Esophagus squamous epithelium (tissue), 5 donors: ENCODE data around the gene FOXL3. TPM values are rescaled to one million over a fixed set of nuclear protein-coding genes. Genes with fewer than 3 reads are reported as not detected.

Source experiments
- DNase-seq: peaks from one replicate; lab custom pipeline; 2025; lab: John Stamatoyannopoulos, UW
- H3K27ac ChIP-seq, 4 donors: fragments of 200-600 bp; sonication (generic); one replicate each; pipeline ENCODE4 v1.5.1; 2016 to 2019; ENCODE audit warnings: mild to moderate bottlenecking in 1 of 4
- H3K27me3 ChIP-seq, 4 donors: fragments of 200-600 bp; sonication (generic); 1 replicate in 3 of 4; 2 replicates in 1 of 4; pipeline versions ENCODE4 v1.5.1 to v1.6.0; 2017 to 2021; ENCODE audit warnings: antibody characterized with exemption in 1 of 4
- H3K36me3 ChIP-seq, 3 donors: fragments of 200-600 bp; sonication (generic); one replicate each; pipeline ENCODE4 v1.5.1; 2016 to 2019
- H3K4me1 ChIP-seq, 3 donors: fragments of 200-600 bp; sonication (generic); one replicate each; pipeline ENCODE4 v1.5.1; 2017 to 2019
- H3K4me3 ChIP-seq, 4 donors: fragments of 200-600 bp; sonication (generic); 1 replicate in 3 of 4; 2 replicates in 1 of 4; pipeline ENCODE4 v1.5.1; 2016 to 2019; ENCODE audit warnings: mild to moderate bottlenecking in 2 of 4, moderate library complexity in 1 of 4
- H3K9me3 ChIP-seq, 3 donors: fragments of 200-600 bp; sonication (generic); one replicate each; pipeline ENCODE4 v1.5.1; 2016 to 2019
- CTCF ChIP-seq, 6 experiments: fragments of 450-650 bp in 4 of 6; fragments of 200-600 bp in 2 of 6; sonication (generic) in 2 of 6; IDR thresholded peaks; one replicate each; pipeline ENCODE4 v1.5.1; 2016 to 2019; ENCODE audit warnings: antibody characterized with exemption in 6 of 6, mild to moderate bottlenecking in 4 of 6, moderate library complexity in 4 of 6
- POLR2A ChIP-seq, 4 donors: fragments of 450-650 bp; IDR thresholded peaks; one replicate each; pipeline ENCODE4 v1.6.1; 2017; ENCODE audit warnings: antibody characterized with exemption in 4 of 4, mild to moderate bottlenecking in 4 of 4, moderate library complexity in 3 of 4
- WGBS, 2 donors: methylation state at CpG; one replicate each; pipeline ENCODE4 v1.1.5; 2018; 5-methylcytosine and 5-hydroxymethylcytosine counted together
- intact Hi-C: fragments of 100-400 bp; cut with DNase I; formaldehyde crosslinking; loops from one replicate; pipeline ENCODE4 v1.15.0; 2022
- total RNA-seq, 4 donors: library from RNA; depleted of rRNA; stranded (reverse); fragments of >200 nt; gene quantifications; one replicate each; pipeline ENCODE4 v1.1.0, GENCODE V29; 2016
- donor health status: DM: yes; HTN: yes; CAD: no.

Gene FOXL3
- total RNA-seq, 4 donors from 2014 or later: not detected

GRCh38 chr7:264541-265191 is 25.3 kb upstream of the FOXL3 start:
- WGBS, 2 donors: 38 to 42% methylated on average over 21 to 25 of the region's 27 CpGs
- Histone ChIP-seq H3K4me1 (peaks cover 0 to 15% (median 0%) of the 10 kb centered on the region in 3 donors), H3K4me3 (peak overlapping the region in 2 of 4 donors; percentile 7 to 16), H3K27me3 (peaks cover 0 to 21% (median 0%) of the 10 kb centered on the region in 4 donors), H3K9me3 (peaks cover 0 to 23% (median 13%) of the 10 kb centered on the region in 3 donors), H3K27ac (peak overlapping the region in 1 of 4 donors; percentile 5), H3K36me3 (peaks cover 10 to 25% (median 13%) of the 10 kb centered on the region in 3 donors)
- intact Hi-C loops: no loop called here
- no peak for DNase-seq
- TF ChIP-seq CTCF (IDR thresholded peaks at IDR 0.05): no peak
- no peak for TF ChIP-seq POLR2A (IDR thresholded peaks at IDR 0.05)

- peaks cover 0 to 26% (median 0%) of the 10 kb centered on the region in 4 donors for H3K27me3 ChIP-seq
- no peak overlapping the region for H3K4me3 ChIP-seq
- H3K9me3 ChIP-seq: peaks cover 0 to 23% (median 13%) of the 10 kb centered on the region in 3 donors
- peaks cover 0 to 15% (median 0%) of the 10 kb centered on the region in 3 donors for H3K4me1 ChIP-seq
- intact Hi-C loops: no loop called here
- peaks cover 2 to 18% (median 9%) of the 10 kb centered on the region in 3 donors for H3K36me3 ChIP-seq
- WGBS, 2 donors: 54 to 67% methylated on average over 14 to 23 of the region's 25 CpGs
- TF ChIP-seq CTCF (IDR thresholded peaks at IDR 0.05): no peak
- no peak for TF ChIP-seq POLR2A (IDR thresholded peaks at IDR 0.05)
- H3K27ac ChIP-seq: no peak overlapping the region
- DNase-seq: no peak
Measured at GRCh38 chr7:265192-265997, 24.6 kb upstream of the FOXL3 start.

GRCh38 chr7:265998-266850 is 23.7 kb upstream of the FOXL3 start:
- H3K9me3 ChIP-seq: peaks cover 0 to 20% (median 13%) of the 10 kb centered on the region in 3 donors
- H3K27me3 ChIP-seq: peaks cover 0 to 26% (median 0%) of the 10 kb centered on the region in 4 donors
- intact Hi-C loops: no loop called here
- no peak overlapping the region for H3K27ac ChIP-seq
- H3K36me3 ChIP-seq: peaks cover 0 to 9% (median under 1%) of the 10 kb centered on the region in 3 donors
- WGBS, 2 donors: 90 to 100% methylated on average over 1 to 2 of the region's 22 CpGs
- TF ChIP-seq CTCF (IDR thresholded peaks at IDR 0.05): no peak
- no peak for TF ChIP-seq POLR2A (IDR thresholded peaks at IDR 0.05)
- H3K4me1 ChIP-seq: peaks cover 0 to 15% (median 0%) of the 10 kb centered on the region in 3 donors
- no peak overlapping the region for H3K4me3 ChIP-seq
- DNase-seq: no peak

- peaks cover 0 to 26% (median 0%) of the 10 kb centered on the region in 4 donors for H3K27me3 ChIP-seq
- 77 to 78% methylated on average over 14 to 15 of the region's 45 CpGs for WGBS, 2 donors
- no peak for DNase-seq
- peaks cover 0 to 15% (median 0%) of the 10 kb centered on the region in 3 donors for H3K4me1 ChIP-seq
- no peak overlapping the region for H3K27ac ChIP-seq
- H3K36me3 ChIP-seq: peaks cover 0 to under 1% (median 0%) of the 10 kb centered on the region in 3 donors
- H3K4me3 ChIP-seq: no peak overlapping the region
- intact Hi-C loops: no loop called here
- TF ChIP-seq POLR2A (IDR thresholded peaks at IDR 0.05) (no peak), CTCF (IDR thresholded peaks at IDR 0.05) (peak in 5 of 6 experiments; percentile 22 to 53 (median 34))
- peaks cover 0 to 11% (median 8%) of the 10 kb centered on the region in 3 donors for H3K9me3 ChIP-seq
Measured at GRCh38 chr7:266851-267840, 22.8 kb upstream of the FOXL3 start.
